Astrocyte (in vitro differentiated cells and primary cell): Measurements from ENCODE around the gene RAB26.

ENCODE experiments used
- EZH2 ChIP-seq: IDR thresholded peaks from 2 replicates; pipeline ENCODE4 v1.6.1; 2012; ENCODE audit warnings: mild to moderate bottlenecking, low read length, inconsistent platforms; ENCODE audit not compliant: insufficient read depth
- TF ChIP-seq, protein P1 (sequence below): IDR thresholded peaks from 2 replicates; pipeline ENCODE4 v1.5.1; 2011; ENCODE audit warnings: low read depth, mild to moderate bottlenecking, inconsistent platforms, low read length, moderate library complexity; ENCODE audit not compliant: insufficient read depth

DNA sequence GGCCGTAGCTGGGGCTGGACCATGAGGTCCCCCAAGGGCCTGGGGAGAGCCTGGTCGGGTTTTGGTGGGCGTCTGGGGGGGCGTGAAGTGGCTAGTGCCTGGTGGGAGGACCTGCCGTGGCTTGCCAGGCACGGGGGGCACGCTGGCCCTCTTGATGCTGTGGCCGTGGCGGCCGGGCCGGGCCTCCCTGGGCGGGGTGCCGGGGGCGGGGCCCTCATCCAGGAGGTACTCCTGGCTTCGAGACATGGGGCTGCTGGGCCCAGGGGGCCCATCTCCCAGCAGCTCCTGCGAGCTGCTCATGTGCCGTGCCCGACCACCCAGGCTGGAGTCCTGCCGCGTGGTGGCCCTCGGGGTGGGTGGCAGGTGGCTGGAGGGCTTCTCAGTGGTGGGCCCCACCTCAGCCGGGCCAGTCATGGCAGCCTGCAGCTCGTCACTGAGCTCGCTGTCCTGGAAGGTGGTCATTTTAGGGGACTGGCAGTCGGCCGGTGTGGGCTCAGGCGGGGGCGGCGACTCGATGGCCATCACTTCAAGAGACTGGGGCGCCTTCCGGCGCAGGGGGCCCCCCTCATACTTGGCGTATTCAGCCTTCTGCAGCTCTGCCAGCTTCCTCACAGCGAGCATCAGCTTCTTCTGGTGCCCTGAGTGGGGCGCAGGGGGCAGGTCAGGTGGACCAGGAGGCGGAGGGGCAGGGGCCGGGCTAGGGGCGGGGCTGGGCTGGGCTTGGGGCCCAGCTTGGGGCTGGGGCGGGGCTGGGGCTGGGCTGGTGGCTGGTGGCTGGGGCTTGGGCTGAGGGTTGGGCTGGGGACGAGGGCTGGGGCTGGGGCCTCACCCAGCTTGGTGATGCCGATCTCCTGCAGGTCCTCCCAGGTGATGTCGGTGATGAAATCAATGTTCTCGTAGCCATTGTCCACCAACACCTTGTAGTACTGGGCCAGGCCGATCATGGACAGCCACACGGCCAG lies 32.8 kb downstream of the RAB26 start:
- TF ChIP-seq EZH2, result no peak
- TF ChIP-seq, protein P1, sequence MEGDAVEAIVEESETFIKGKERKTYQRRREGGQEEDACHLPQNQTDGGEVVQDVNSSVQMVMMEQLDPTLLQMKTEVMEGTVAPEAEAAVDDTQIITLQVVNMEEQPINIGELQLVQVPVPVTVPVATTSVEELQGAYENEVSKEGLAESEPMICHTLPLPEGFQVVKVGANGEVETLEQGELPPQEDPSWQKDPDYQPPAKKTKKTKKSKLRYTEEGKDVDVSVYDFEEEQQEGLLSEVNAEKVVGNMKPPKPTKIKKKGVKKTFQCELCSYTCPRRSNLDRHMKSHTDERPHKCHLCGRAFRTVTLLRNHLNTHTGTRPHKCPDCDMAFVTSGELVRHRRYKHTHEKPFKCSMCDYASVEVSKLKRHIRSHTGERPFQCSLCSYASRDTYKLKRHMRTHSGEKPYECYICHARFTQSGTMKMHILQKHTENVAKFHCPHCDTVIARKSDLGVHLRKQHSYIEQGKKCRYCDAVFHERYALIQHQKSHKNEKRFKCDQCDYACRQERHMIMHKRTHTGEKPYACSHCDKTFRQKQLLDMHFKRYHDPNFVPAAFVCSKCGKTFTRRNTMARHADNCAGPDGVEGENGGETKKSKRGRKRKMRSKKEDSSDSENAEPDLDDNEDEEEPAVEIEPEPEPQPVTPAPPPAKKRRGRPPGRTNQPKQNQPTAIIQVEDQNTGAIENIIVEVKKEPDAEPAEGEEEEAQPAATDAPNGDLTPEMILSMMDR, result no peak
